ENCODE results near the gene CAB39L. TPM values are rescaled to one million over a fixed set of nuclear protein-coding genes. Genes with fewer than 3 reads are reported as not detected.

The CAB39L gene
- total and polyA plus RNA-seq, 2 of the 4 experiments (the other 2 are of a cell fraction): 8.5 to 16.7 TPM

- Histone ChIP-seq H3K18ac (ENCODE audit: low read depth, low read length) (peak overlapping the region; percentile 43; the same call in 1 of the 2 replicates), H3K4me3 (ENCODE audit: insufficient read depth, low read depth, low read length) (no peak overlapping the region), H3K9me1 (ENCODE audit: insufficient read depth, low read length) (no peaks in the 10 kb centered on the region), H3K4me2 (ENCODE audit: low read depth, low read length) (peak overlapping the region; percentile 62), H3K36me3 (ENCODE audit: control insufficient read depth, insufficient read depth, low read length) (no peaks in the 10 kb centered on the region), H2BK15ac (ENCODE audit: low read depth, low read length) (no peak overlapping the region), H2AK5ac (ENCODE audit: low read depth, low read length) (no peak overlapping the region), H3K56ac (ENCODE audit: extremely low read depth, insufficient read depth, low read length) (no peak overlapping the region), H3K14ac (replicated peaks; ENCODE audit: low read depth, low read length) (no peak overlapping the region), H2BK20ac (ENCODE audit: low read depth, low read length) (0 out of 2 replicates have a peak overlapping the region, but pooled peaks have one; percentile 1), H4K5ac (ENCODE audit: low read depth, low read length) (no peak overlapping the region), H3K9me3 (ENCODE audit: control insufficient read depth, insufficient read depth, low read length) (no peaks in the 10 kb centered on the region), H3K9ac (ENCODE audit: low read depth, low read length) (0 out of 2 replicates have a peak overlapping the region, but pooled peaks have one; percentile 15), H3K4me1 (ENCODE audit: control insufficient read depth, insufficient read depth, low read length) (peaks cover 1% of the 10 kb centered on the region; the same call in 1 of the 2 replicates), H3K23ac (ENCODE audit: low read depth, low read length) (peak overlapping the region; percentile 2; the same call in 1 of the 2 replicates), H3K27me3 (ENCODE audit: control insufficient read depth, insufficient read depth, low read length) (no peaks in the 10 kb centered on the region), H3K79me1 (ENCODE audit: low read depth in 1 of 2, low read length in 2 of 2) (peaks cover 19 to 43% of the 10 kb centered on the region in 2 experiments), H4K20me1 (ENCODE audit: insufficient read depth, low read length) (no peaks in the 10 kb centered on the region), H2BK120ac (ENCODE audit: low read depth, low read length) (no peak overlapping the region), H2AFZ (replicated peaks; ENCODE audit: low read length, poor library complexity) (no peak overlapping the region), H2BK5ac (ENCODE audit: low read depth, low read length, poor library complexity, severe bottlenecking) (peak overlapping the region; percentile 18), H3K4ac (ENCODE audit: low read depth, low read length) (no peak overlapping the region; the same call in 1 of the 2 replicates), H3K27ac (ENCODE audit: insufficient read depth, low read length) (no peak overlapping the region), H4K8ac (ENCODE audit: low read depth in 2 of 2, low read length in 2 of 2) (no peak overlapping the region; a peak in 1 of 4 replicates), H2AK9ac (replicated peaks; ENCODE audit: low read depth, low read length, poor library complexity) (no peak overlapping the region), H4K91ac (ENCODE audit: insufficient read depth, low read depth, low read length) (no peak overlapping the region)
- CTCF ChIA-PET: no interaction called here
- intact Hi-C loops (cut with micrococcal nuclease) (no loop called here), dilution Hi-C loops (cut with HindIII; ENCODE audit: low sequenced_read_pairs, unreplicated experiment) (no loop called here), in situ Hi-C loops (cut with MboI; ENCODE audit: low sequenced_read_pairs) (no loop called here)
- ATAC-seq (ENCODE audit: low read depth): no peak
- TF ChIP-seq RFX5 (IDR thresholded peaks at IDR 0.05; ENCODE audit: low read depth, low read length): no peak
- no peak for TF ChIP-seq NFE2L2 (IDR thresholded peaks at IDR 0.05; ENCODE audit: low read depth, low read length)
- no peak for TF ChIP-seq MXI1 (IDR thresholded peaks at IDR 0.05; ENCODE audit: borderline replicate concordance, low read depth, low read length)
- no peak for TF ChIP-seq RAD21 (IDR thresholded peaks at IDR 0.05; ENCODE audit: low read length)
- no peak for DNase-seq
- POLR2A ChIA-PET (ENCODE audit: unreplicated experiment): no interaction called here
- BruUV-seq (replicated peaks): no TSS peak
Observed at GRCh38 chr13:49446473-49446872, 2.6 kb upstream of the CAB39L start.
